Neural progenitor cell (in vitro differentiated cells): Measurements from ENCODE around the gene MYOZ3. TPM values are rescaled to one million over a fixed set of nuclear protein-coding genes. Genes with fewer than 3 reads are reported as not detected.

Experiments
- DNase-seq: peaks from one replicate; pipeline ENCODE4 v3.0.0-alpha.2; 2016; ENCODE audit warnings: low spot score
- H2AFZ ChIP-seq: fragments of 200-600 bp; sonication (generic); replicated peaks from 2 replicates; pipeline ENCODE4 v1.6.1; 2016; ENCODE audit warnings: antibody characterized with exemption
- H3F3A ChIP-seq: fragments of 200-600 bp; sonication (generic); 2 replicates; pipeline ENCODE4 v1.6.1; 2016; ENCODE audit warnings: antibody characterized with exemption, low read depth
- H3K27ac ChIP-seq: fragments of 200-600 bp; sonication (generic); 2 replicates; pipeline ENCODE4 v1.5.1; 2016; ENCODE audit warnings: mild to moderate bottlenecking
- H3K27me3 ChIP-seq: fragments of 200-600 bp; sonication (generic); 2 replicates; pipeline ENCODE4 v1.6.1; 2016; ENCODE audit warnings: mild to moderate bottlenecking, moderate library complexity
- H3K36me3 ChIP-seq: fragments of 200-600 bp; sonication (generic); 2 replicates; pipeline ENCODE4 v1.5.1; 2016
- H3K4me1 ChIP-seq: fragments of 200-600 bp; sonication (generic); 2 replicates; pipeline ENCODE4 v1.6.1; 2016; ENCODE audit warnings: mixed run types
- H3K4me2 ChIP-seq: fragments of 200-600 bp; sonication (generic); 2 replicates; pipeline ENCODE4 v1.6.1; 2016
- H3K4me3 ChIP-seq: fragments of 200-600 bp; sonication (generic); 2 replicates; pipeline ENCODE4 v1.5.1; 2016
- H3K79me2 ChIP-seq: fragments of 200-600 bp; sonication (generic); 2 replicates; pipeline ENCODE4 v1.6.1; 2016; ENCODE audit warnings: low read depth
- H3K9ac ChIP-seq: fragments of 200-600 bp; sonication (generic); 2 replicates; pipeline ENCODE4 v1.6.1; 2016
- H3K9me3 ChIP-seq: fragments of 200-600 bp; sonication (generic); 2 replicates; pipeline ENCODE4 v1.5.1; 2016; ENCODE audit warnings: low read depth
- H4K20me1 ChIP-seq: fragments of 200-600 bp; sonication (generic); 2 replicates; pipeline ENCODE4 v1.6.1; 2016; ENCODE audit warnings: low read depth
- H3K27ac Mint-ChIP-seq: 3 replicates; pipeline ENCODE4 v1.8.0; 2021; ENCODE audit warnings: mixed read lengths
- H3K27me3 Mint-ChIP-seq: 2 replicates; pipeline ENCODE4 v1.8.0; 2022; ENCODE audit warnings: low read depth, mild to moderate bottlenecking, inconsistent platforms, moderate library complexity, mixed read lengths; ENCODE audit not compliant: insufficient read depth
- H3K36me3 Mint-ChIP-seq: 3 replicates; pipeline ENCODE4 v1.8.0; 2021; ENCODE audit warnings: mixed read lengths
- H3K4me1 Mint-ChIP-seq: 3 replicates; pipeline ENCODE4 v1.8.0; 2021; ENCODE audit warnings: mixed read lengths
- H3K4me3 Mint-ChIP-seq: 3 replicates; pipeline ENCODE4 v1.8.0; 2021; ENCODE audit warnings: mild to moderate bottlenecking, moderate library complexity, mixed read lengths
- H3K9me3 Mint-ChIP-seq: 3 replicates; pipeline ENCODE4 v1.8.0; 2020; ENCODE audit warnings: mixed read lengths
- CTCF ChIP-seq: fragments of 200-600 bp; sonication (generic); IDR thresholded peaks from 2 replicates; pipeline ENCODE4 v1.5.1; 2017; ENCODE audit warnings: antibody characterized with exemption, mild to moderate bottlenecking
- EZH2 ChIP-seq: fragments of 200-600 bp; sonication (generic); IDR thresholded peaks from 2 replicates; pipeline ENCODE4 v1.6.1; 2017; ENCODE audit warnings: antibody characterized with exemption, mild to moderate bottlenecking, moderate library complexity
- EZH2phosphoT487 ChIP-seq: fragments of 200-600 bp; sonication (generic); IDR thresholded peaks from 2 replicates; pipeline ENCODE4 v1.6.1; 2017; ENCODE audit warnings: antibody characterized with exemption
- total RNA-seq: library from RNA; depleted of rRNA; stranded (reverse); fragments of >200 nt; gene quantifications from 2 replicates; pipeline ENCODE4 v1.2.3, GENCODE V29; 2015; ENCODE audit warnings: low replicate concordance

The MYOZ3 gene
- total RNA-seq, 1 donor from 2014 or later = 0.90 TPM

DNA sequence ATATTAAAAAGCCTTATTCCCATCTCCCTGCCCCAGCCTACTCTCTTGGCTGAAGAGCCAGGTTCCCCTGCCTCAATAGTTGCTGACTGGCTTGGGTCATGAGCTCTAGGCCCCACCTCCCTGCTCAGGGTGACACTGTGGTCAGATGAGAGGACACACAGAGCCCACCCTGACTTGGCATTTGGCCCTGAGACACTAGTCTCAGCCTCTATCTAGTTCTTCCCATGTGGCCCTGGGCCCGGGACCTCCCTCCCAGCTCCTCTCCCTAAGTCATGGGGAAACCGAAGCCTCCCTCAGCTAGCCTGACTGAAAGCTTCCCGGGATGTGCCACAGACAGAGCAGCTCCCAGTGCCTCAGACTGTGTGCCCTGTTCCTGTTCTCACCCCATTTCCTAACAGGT is 5.8 kb upstream of the MYOZ3 start:
- no peak for TF ChIP-seq CTCF
- no peaks in the 10 kb centered on the region for H3K36me3 Mint-ChIP-seq
- no peaks in the 10 kb centered on the region for H3K9me3 Mint-ChIP-seq
- Histone ChIP-seq H4K20me1 (no peaks in the 10 kb centered on the region), H3K4me2 (no peak overlapping the region), H3K27me3 (no peaks in the 10 kb centered on the region), H2AFZ (no peak overlapping the region), H3K79me2 (no peaks in the 10 kb centered on the region), H3F3A (peaks cover 15% of the 10 kb centered on the region), H3K9ac (no peak overlapping the region), H3K9me3 (no peaks in the 10 kb centered on the region), H3K4me1 (peaks cover 29% of the 10 kb centered on the region), H3K4me3 (no peak overlapping the region), H3K36me3 (no peaks in the 10 kb centered on the region), H3K27ac (no peak overlapping the region)
- peaks cover 7% of the 10 kb centered on the region for H3K27me3 Mint-ChIP-seq
- H3K4me1 Mint-ChIP-seq = peaks cover 47% of the 10 kb centered on the region
- no peak for DNase-seq
- peak overlapping the region; percentile 83 for H3K4me3 Mint-ChIP-seq
- no peak overlapping the region for H3K27ac Mint-ChIP-seq

GRCh38 chr5:150656191-150657132 is 4.6 kb upstream of the MYOZ3 start:
- Histone ChIP-seq H3K4me3 (peak overlapping the region; percentile 83), H4K20me1 (no peaks in the 10 kb centered on the region), H3K79me2 (no peaks in the 10 kb centered on the region), H3K27ac (no peak overlapping the region), H3K9ac (peak overlapping the region; percentile 35), H3F3A (peaks cover 19% of the 10 kb centered on the region), H3K36me3 (no peaks in the 10 kb centered on the region), H3K4me1 (peaks cover 33% of the 10 kb centered on the region), H3K9me3 (no peaks in the 10 kb centered on the region), H2AFZ (peak overlapping the region; percentile 100), H3K27me3 (no peaks in the 10 kb centered on the region), H3K4me2 (peak overlapping the region; percentile 100)
- no peaks in the 10 kb centered on the region for H3K36me3 Mint-ChIP-seq
- H3K27ac Mint-ChIP-seq = peak overlapping the region; percentile 69
- H3K4me1 Mint-ChIP-seq = peaks cover 45% of the 10 kb centered on the region
- peak; percentile 92 for DNase-seq
- peaks cover 3% of the 10 kb centered on the region for H3K27me3 Mint-ChIP-seq
- H3K9me3 Mint-ChIP-seq = no peaks in the 10 kb centered on the region
- TF ChIP-seq EZH2phosphoT487 (no peak), EZH2 (no peak), CTCF (peak; percentile 63)
- H3K4me3 Mint-ChIP-seq = peak overlapping the region; percentile 83

DNA sequence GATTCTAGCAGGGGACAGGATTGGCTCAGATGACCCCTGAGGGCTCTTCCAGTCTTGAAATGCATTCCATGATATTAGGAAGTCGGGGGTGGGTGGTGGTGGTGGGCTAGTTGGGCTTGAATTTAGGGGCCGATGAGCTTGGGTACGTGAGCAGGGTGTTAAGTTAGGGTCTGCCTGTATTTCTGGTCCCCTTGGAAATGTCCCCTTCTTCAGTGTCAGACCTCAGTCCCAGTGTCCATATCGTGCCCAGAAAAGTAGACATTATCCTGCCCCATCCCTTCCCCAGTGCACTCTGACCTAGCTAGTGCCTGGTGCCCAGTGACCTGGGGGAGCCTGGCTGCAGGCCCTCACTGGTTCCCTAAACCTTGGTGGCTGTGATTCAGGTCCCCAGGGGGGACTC is 2.9 kb upstream of the MYOZ3 start:
- Histone ChIP-seq H3K4me2 (no peak overlapping the region), H3K79me2 (no peaks in the 10 kb centered on the region), H3K36me3 (no peaks in the 10 kb centered on the region), H3K4me3 (no peak overlapping the region), H3K27ac (no peak overlapping the region), H3K4me1 (peaks cover 21% of the 10 kb centered on the region), H3K9me3 (no peaks in the 10 kb centered on the region), H3K27me3 (no peaks in the 10 kb centered on the region), H3K9ac (no peak overlapping the region), H2AFZ (no peak overlapping the region), H3F3A (peaks cover 9% of the 10 kb centered on the region), H4K20me1 (no peaks in the 10 kb centered on the region)
- TF ChIP-seq EZH2phosphoT487 = no peak
- TF ChIP-seq CTCF = no peak
- no peak for TF ChIP-seq EZH2
- no peak overlapping the region for H3K4me3 Mint-ChIP-seq
- peaks cover 5% of the 10 kb centered on the region for H3K27me3 Mint-ChIP-seq
- H3K4me1 Mint-ChIP-seq = peaks cover 28% of the 10 kb centered on the region
- no peak overlapping the region for H3K27ac Mint-ChIP-seq
- H3K36me3 Mint-ChIP-seq = no peaks in the 10 kb centered on the region
- no peak for DNase-seq
- H3K9me3 Mint-ChIP-seq = no peaks in the 10 kb centered on the region
